ENCODE results near the gene F2RL2.

Gene F2RL2

GRCh38 chr5:76622973-76623596 lies at the start of gene F2RL2:
F2RL2 (minus strand) TSS chr5:76623403; CDS start chr5:76623230, 173 bp downstream.
- H3K4me3 ChIP-seq (ENCODE audit: low read depth, low read length) = peak within 1 kb of the TSS; percentile 6
- peak; percentile 83 for DNase-seq (ENCODE audit: low read depth)
- TF ChIP-seq CTCF (conservative IDR thresholded peaks at IDR 0.05; ENCODE audit: low read depth, low read length) = no peak

GRCh38 chr5:76672242-76672641 lies 49.0 kb upstream of the F2RL2 start:
- no peak for TF ChIP-seq CTCF (conservative IDR thresholded peaks at IDR 0.05; ENCODE audit: low read depth, low read length)
- no peak for DNase-seq (ENCODE audit: low read depth)
- H3K4me3 ChIP-seq (ENCODE audit: low read depth, low read length) = no peak overlapping the region

- no peak for TF ChIP-seq CTCF (conservative IDR thresholded peaks at IDR 0.05; ENCODE audit: low read depth, low read length)
- no peak for DNase-seq (ENCODE audit: low read depth)
- H3K4me3 ChIP-seq (ENCODE audit: low read depth, low read length) = no peak overlapping the region
Observed at GRCh38 chr5:76670508-76670907, 47.3 kb upstream of the F2RL2 start.

GRCh38 chr5:76669245-76669644 lies 46.0 kb upstream of the F2RL2 start:
- no peak overlapping the region for H3K4me3 ChIP-seq (ENCODE audit: low read depth, low read length)
- DNase-seq (ENCODE audit: low read depth) = peak; percentile 16
- no peak for TF ChIP-seq CTCF (conservative IDR thresholded peaks at IDR 0.05; ENCODE audit: low read depth, low read length)

GRCh38 chr5:76667495-76667894 lies 44.3 kb upstream of the F2RL2 start:
- no peak for DNase-seq (ENCODE audit: low read depth)
- H3K4me3 ChIP-seq (ENCODE audit: low read depth, low read length) = no peak overlapping the region
- no peak for TF ChIP-seq CTCF (conservative IDR thresholded peaks at IDR 0.05; ENCODE audit: low read depth, low read length)

GRCh38 chr5:76664079-76664478 lies 40.9 kb upstream of the F2RL2 start:
- TF ChIP-seq CTCF (conservative IDR thresholded peaks at IDR 0.05; ENCODE audit: low read depth, low read length) = no peak
- no peak for DNase-seq (ENCODE audit: low read depth)
- no peak overlapping the region for H3K4me3 ChIP-seq (ENCODE audit: low read depth, low read length)

GRCh38 chr5:76663573-76663972 lies 40.4 kb upstream of the F2RL2 start:
- no peak overlapping the region for H3K4me3 ChIP-seq (ENCODE audit: low read depth, low read length)
- no peak for TF ChIP-seq CTCF (conservative IDR thresholded peaks at IDR 0.05; ENCODE audit: low read depth, low read length)
- DNase-seq (ENCODE audit: low read depth) = no peak
